ENCODE data around the gene CSTB. TPM values are rescaled to one million over a fixed set of nuclear protein-coding genes. Genes with fewer than 3 reads are reported as not detected.
A peak's percentile ranks its signal among the peaks of the same experiment; 100 is the strongest.

CSTB gene
- polyA plus RNA-seq, 5 donors, result 32.3 to 47.1 (median 41.5) TPM

GRCh38 chr21:43794311-43794710, 18.2 kb upstream of the CSTB start:
- no peak for DNase-seq

- no peak for DNase-seq
These were observed 17.1 kb upstream of the CSTB start for GRCh38 chr21:43793243-43793642.

GRCh38 chr21:43792406-43792805, 16.3 kb upstream of the CSTB start:
- no peak for DNase-seq

GRCh38 chr21:43790010-43790524, 14.0 kb upstream of the CSTB start:
- DNase-seq, result no peak

- DNase-seq, result peak; percentile 94 to 96
These were observed 13.3 kb upstream of the CSTB start, which contains the start of gene RRP1 for GRCh38 chr21:43789276-43790009. RRP1 (plus strand) TSS chr21:43789577; CDS start chr21:43789630, 53 bp downstream.

GRCh38 chr21:43786807-43787440, 10.8 kb upstream of the CSTB start:
- DNase-seq, result no peak

- DNase-seq, result no peak
These were observed 10.2 kb upstream of the CSTB start for GRCh38 chr21:43786300-43786806.

GRCh38 chr21:43785134-43785533, 9.0 kb upstream of the CSTB start:
- DNase-seq, result no peak

- DNase-seq, result no peak
These were observed 7.1 kb upstream of the CSTB start for GRCh38 chr21:43783098-43783700.

- DNase-seq, result no peak
These were observed 6.5 kb upstream of the CSTB start for GRCh38 chr21:43782431-43783097.

GRCh38 chr21:43781846-43782245, 5.7 kb upstream of the CSTB start:
- DNase-seq, result no peak

- no peak for DNase-seq
These were observed 3.6 kb upstream of the CSTB start for GRCh38 chr21:43779660-43780059.

GRCh38 chr21:43778469-43779335, 2.6 kb upstream of the CSTB start:
- no peak for DNase-seq

GRCh38 chr21:43777953-43778352, 1.8 kb upstream of the CSTB start:
- DNase-seq, result no peak

GRCh38 chr21:43775190-43775589, 918 bp downstream of the CSTB start:
- no peak for DNase-seq

GRCh38 chr21:43774163-43774562, 1.9 kb downstream of the CSTB start:
- DNase-seq, result no peak

GRCh38 chr21:43772425-43772821, 3.7 kb downstream of the CSTB start:
- no peak for DNase-seq

GRCh38 chr21:43771698-43772424, 4.2 kb downstream of the CSTB start:
- no peak for DNase-seq

- DNase-seq, result no peak
These were observed 4.9 kb downstream of the CSTB start for GRCh38 chr21:43771199-43771675.

GRCh38 chr21:43770066-43770655, 5.9 kb downstream of the CSTB start:
- no peak for DNase-seq
